WTC11 (cell line): Measurements from ENCODE around the gene TAF3. TPM values are rescaled to one million over a fixed set of nuclear protein-coding genes. Genes with fewer than 3 reads are reported as not detected.
A peak's percentile ranks its signal among the peaks of the same experiment; 100 is the strongest.

Experiments
- ATAC-seq: fragments of 200-7000 bp; cut with Tn5 transposase; 2 replicates; pipeline ENCODE4 v1.10.0; 2021; ENCODE audit warnings: mild to moderate bottlenecking, moderate library complexity
- Bru-seq: library from RNA; stranded (reverse); fragments of 400-500 nt; gene quantifications from one replicate; lab custom pipeline; 2021; lab: Mats Ljungman, UMichigan
- CTCF ChIA-PET: fragments of 300-600 bp; sonication (Branson Sonifier 250); formaldehyde crosslinking; loops from one replicate; lab custom pipeline; 2021; ENCODE audit warnings: antibody characterized with exemption; lab: Charles Lee
- POLR2A ChIA-PET: fragments of 350-600 bp; sonication (Branson Sonifier 250); formaldehyde crosslinking; loops from one replicate; lab custom pipeline; 2021; ENCODE audit warnings: antibody characterized with exemption; lab: Charles Lee
- DNase-seq: peaks from one replicate; pipeline ENCODE4 v3.0.0; 2021; ENCODE audit warnings: low spot score
- H3K27ac Mint-ChIP-seq: 2 replicates; pipeline ENCODE4 v1.8.0; 2021; ENCODE audit warnings: mixed read lengths
- H3K27me3 Mint-ChIP-seq: 2 replicates; pipeline ENCODE4 v1.8.0; 2021; ENCODE audit warnings: low read depth, mild to moderate bottlenecking, moderate library complexity, mixed read lengths
- H3K36me3 Mint-ChIP-seq: 2 replicates; pipeline ENCODE4 v1.8.0; 2021; ENCODE audit warnings: mixed read lengths
- H3K4me1 Mint-ChIP-seq: 2 replicates; pipeline ENCODE4 v1.8.0; 2022; ENCODE audit warnings: mixed read lengths
- H3K4me3 Mint-ChIP-seq: 2 replicates; pipeline ENCODE4 v1.8.0; 2021; ENCODE audit warnings: mild to moderate bottlenecking, moderate library complexity, mixed read lengths
- H3K9me3 Mint-ChIP-seq: 2 replicates; pipeline ENCODE4 v1.8.0; 2021; ENCODE audit warnings: mixed read lengths
- AFF4 ChIP-seq: sonication (generic); formaldehyde crosslinking; IDR thresholded peaks from 2 replicates; pipeline ENCODE4 v1.8.1; 2023; ENCODE audit warnings: mild to moderate bottlenecking, missing genetic modification reagents, borderline replicate concordance
- ESRRA ChIP-seq: sonication (generic); formaldehyde crosslinking; IDR thresholded peaks from 2 replicates; pipeline ENCODE4 v1.8.1; 2022; ENCODE audit warnings: mild to moderate bottlenecking, missing genetic modification reagents, borderline replicate concordance
- FOXK1 ChIP-seq: sonication (generic); formaldehyde crosslinking; IDR thresholded peaks from 2 replicates; pipeline ENCODE4 v1.8.0; 2022; ENCODE audit warnings: mild to moderate bottlenecking, moderate library complexity, missing genetic modification reagents
- FOXP1 ChIP-seq: sonication (generic); formaldehyde crosslinking; IDR thresholded peaks from 2 replicates; pipeline ENCODE4 v1.8.0; 2022; ENCODE audit warnings: missing genetic modification reagents, mild to moderate bottlenecking, moderate library complexity, borderline replicate concordance
- IRF2 ChIP-seq: sonication (generic); formaldehyde crosslinking; IDR thresholded peaks from 2 replicates; pipeline ENCODE4 v1.8.0; 2022; ENCODE audit warnings: low read depth, missing genetic modification reagents, borderline replicate concordance
- MXD4 ChIP-seq: fragments of 250-450 bp; sonication (Bioruptor Pico); IDR thresholded peaks from 2 replicates; pipeline ENCODE4 v1.8.0; 2021; ENCODE audit warnings: mild to moderate bottlenecking, moderate library complexity, borderline replicate concordance
- NFATC4 ChIP-seq: fragments of 250-450 bp; sonication (Bioruptor Pico); IDR thresholded peaks from 2 replicates; pipeline ENCODE4 v1.9.0; 2021; ENCODE audit warnings: mild to moderate bottlenecking
- NR1H2 ChIP-seq: sonication (generic); formaldehyde crosslinking; IDR thresholded peaks from 2 replicates; pipeline ENCODE4 v1.9.0; 2021; ENCODE audit warnings: mild to moderate bottlenecking, moderate library complexity, missing genetic modification reagents
- NR2C2 ChIP-seq: sonication (generic); formaldehyde crosslinking; IDR thresholded peaks from 2 replicates; pipeline ENCODE4 v1.8.0; 2022; ENCODE audit warnings: mild to moderate bottlenecking, missing genetic modification reagents
- SMAD4 ChIP-seq: sonication (generic); formaldehyde crosslinking; IDR thresholded peaks from 2 replicates; pipeline ENCODE4 v1.8.0; 2022; ENCODE audit warnings: mild to moderate bottlenecking, missing genetic modification reagents
- ZNF219 ChIP-seq: sonication (generic); formaldehyde crosslinking; IDR thresholded peaks from 2 replicates; pipeline ENCODE4 v1.8.0; 2023; ENCODE audit warnings: missing genetic modification reagents, mild to moderate bottlenecking, borderline replicate concordance
- ZNF232 ChIP-seq: sonication (generic); formaldehyde crosslinking; IDR thresholded peaks from 2 replicates; pipeline ENCODE4 v1.8.0; 2022; ENCODE audit warnings: mild to moderate bottlenecking, missing genetic modification reagents
- ZNF317 ChIP-seq: sonication (generic); formaldehyde crosslinking; IDR thresholded peaks from 2 replicates; pipeline ENCODE4 v1.8.1; 2023; ENCODE audit warnings: low read depth, mild to moderate bottlenecking, moderate library complexity, missing genetic modification reagents, borderline replicate concordance
- ZNF425 ChIP-seq: fragments of 250-450 bp; sonication (Bioruptor Pico); conservative IDR thresholded peaks from 2 replicates; pipeline ENCODE4 v1.9.0; 2021; ENCODE audit warnings: mild to moderate bottlenecking
- long read RNA-seq, 3 experiments: library from RNA in 1 of 3; library from capped mRNA in 1 of 3; library from polyadenylated mRNA in 1 of 3; unstranded in 2 of 3; stranded (forward) in 1 of 3; transcript quantifications; one replicate each; pipeline ENCODE4 v2.0.0, GENCODE V29; 2021
- total RNA-seq: library from RNA; stranded (reverse); gene quantifications from 3 replicates; pipeline ENCODE4 v1.2.3, GENCODE V29; 2021
- TF ChIP-seq, protein P1 (sequence below): fragments of 250-450 bp; sonication (Bioruptor Pico); IDR thresholded peaks from 2 replicates; pipeline ENCODE4 v1.8.0; 2021; ENCODE audit warnings: mild to moderate bottlenecking
- TF ChIP-seq, protein P2 (sequence below): fragments of 250-450 bp; sonication (Bioruptor Pico); IDR thresholded peaks from 2 replicates; pipeline ENCODE4 v1.9.0; 2021; ENCODE audit warnings: mild to moderate bottlenecking, borderline replicate concordance
- TF ChIP-seq, protein P3 (sequence below): sonication (generic); formaldehyde crosslinking; IDR thresholded peaks from 2 replicates; pipeline ENCODE4 v1.8.1; 2022; ENCODE audit warnings: low read depth, missing genetic modification reagents, borderline replicate concordance

Gene TAF3, protein sequence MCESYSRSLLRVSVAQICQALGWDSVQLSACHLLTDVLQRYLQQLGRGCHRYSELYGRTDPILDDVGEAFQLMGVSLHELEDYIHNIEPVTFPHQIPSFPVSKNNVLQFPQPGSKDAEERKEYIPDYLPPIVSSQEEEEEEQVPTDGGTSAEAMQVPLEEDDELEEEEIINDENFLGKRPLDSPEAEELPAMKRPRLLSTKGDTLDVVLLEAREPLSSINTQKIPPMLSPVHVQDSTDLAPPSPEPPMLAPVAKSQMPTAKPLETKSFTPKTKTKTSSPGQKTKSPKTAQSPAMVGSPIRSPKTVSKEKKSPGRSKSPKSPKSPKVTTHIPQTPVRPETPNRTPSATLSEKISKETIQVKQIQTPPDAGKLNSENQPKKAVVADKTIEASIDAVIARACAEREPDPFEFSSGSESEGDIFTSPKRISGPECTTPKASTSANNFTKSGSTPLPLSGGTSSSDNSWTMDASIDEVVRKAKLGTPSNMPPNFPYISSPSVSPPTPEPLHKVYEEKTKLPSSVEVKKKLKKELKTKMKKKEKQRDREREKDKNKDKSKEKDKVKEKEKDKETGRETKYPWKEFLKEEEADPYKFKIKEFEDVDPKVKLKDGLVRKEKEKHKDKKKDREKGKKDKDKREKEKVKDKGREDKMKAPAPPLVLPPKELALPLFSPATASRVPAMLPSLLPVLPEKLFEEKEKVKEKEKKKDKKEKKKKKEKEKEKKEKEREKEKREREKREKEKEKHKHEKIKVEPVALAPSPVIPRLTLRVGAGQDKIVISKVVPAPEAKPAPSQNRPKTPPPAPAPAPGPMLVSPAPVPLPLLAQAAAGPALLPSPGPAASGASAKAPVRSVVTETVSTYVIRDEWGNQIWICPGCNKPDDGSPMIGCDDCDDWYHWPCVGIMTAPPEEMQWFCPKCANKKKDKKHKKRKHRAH
- total RNA-seq (8.0 to 8.9 TPM (median 8.1 TPM) in 3 replicates), Bru-seq, nascent RNA (percentile 68 among the genes with signal in this experiment)
- long read RNA-seq, experiment 1, full-length matches to known transcripts: 15 of 29 reads
- long read RNA-seq, experiment 1, partial matches to known transcripts: 5 of 29 reads
- long read RNA-seq, experiment 1, other reads (novel, unspliced or antisense): 9 of 29 reads
- long read RNA-seq, experiment 2, full-length matches to known transcripts: 1 of 13 reads
- long read RNA-seq, experiment 2, partial matches to known transcripts: 6 of 13 reads
- long read RNA-seq, experiment 2, other reads (novel, unspliced or antisense): 6 of 13 reads
- long read RNA-seq, experiment 3, partial matches to known transcripts: 6 of 9 reads
- long read RNA-seq, experiment 3, other reads (novel, unspliced or antisense): 3 of 9 reads

GRCh38 chr10:7818295-7819120 lies at the start of gene TAF3:
TAF3 (plus strand) TSS chr10:7818505; CDS start chr10:7818710, 205 bp downstream.
- no peaks in the 10 kb centered on the region for H3K36me3 Mint-ChIP-seq
- peak within 1 kb of the TSS; percentile 97 for H3K4me3 Mint-ChIP-seq
- H3K4me1 Mint-ChIP-seq: peaks cover 20% of the 10 kb centered on the region
- POLR2A ChIA-PET: interaction anchor here (0.7 to 1.8 kb wide), 7 partner anchors 9 to 407 kb away, joined by 3 to 15 read pairs (median 3); partner anchors contain the start of genes ATP5F1C and KIN
- ATAC-seq (peak; percentile 85), DNase-seq (peak; percentile 96)
- H3K27ac Mint-ChIP-seq: peak within 1 kb of the TSS; percentile 94
- H3K27me3 Mint-ChIP-seq: peaks cover 6% of the 10 kb centered on the region; the same call in 1 of the 2 replicates
- CTCF ChIA-PET: interaction anchor here (1.0 to 1.9 kb wide), 7 partner anchors 10 to 293 kb away, joined by 3 to 9 read pairs (median 6); partner anchors contain the start of genes ATP5F1C and KIN
- H3K9me3 Mint-ChIP-seq: no peaks in the 10 kb centered on the region
- TF ChIP-seq IRF2 (CRISPR knock-in tag) (no peak), NR1H2 (CRISPR knock-in tag) (no peak), ZNF317 (CRISPR knock-in tag) (no peak), ZNF232 (CRISPR knock-in tag) (0 out of 2 replicates have a peak, but pooled peaks have one; percentile 86), ESRRA (no peak), ZNF425 (CRISPR knock-in tag) (no peak), FOXP1 (peak; percentile 55), ZNF219 (CRISPR knock-in tag) (no peak), AFF4 (CRISPR knock-in tag) (peak; percentile 83; the same call in 1 of the 2 replicates), NFATC4 (CRISPR knock-in tag) (no peak), FOXK1 (CRISPR knock-in tag) (peak; percentile 51; the same call in 1 of the 2 replicates), SMAD4 (CRISPR knock-in tag) (no peak), NR2C2 (no peak), MXD4 (CRISPR knock-in tag) (no peak)
- TF ChIP-seq, protein P1, sequence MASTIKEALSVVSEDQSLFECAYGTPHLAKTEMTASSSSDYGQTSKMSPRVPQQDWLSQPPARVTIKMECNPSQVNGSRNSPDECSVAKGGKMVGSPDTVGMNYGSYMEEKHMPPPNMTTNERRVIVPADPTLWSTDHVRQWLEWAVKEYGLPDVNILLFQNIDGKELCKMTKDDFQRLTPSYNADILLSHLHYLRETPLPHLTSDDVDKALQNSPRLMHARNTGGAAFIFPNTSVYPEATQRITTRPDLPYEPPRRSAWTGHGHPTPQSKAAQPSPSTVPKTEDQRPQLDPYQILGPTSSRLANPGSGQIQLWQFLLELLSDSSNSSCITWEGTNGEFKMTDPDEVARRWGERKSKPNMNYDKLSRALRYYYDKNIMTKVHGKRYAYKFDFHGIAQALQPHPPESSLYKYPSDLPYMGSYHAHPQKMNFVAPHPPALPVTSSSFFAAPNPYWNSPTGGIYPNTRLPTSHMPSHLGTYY (CRISPR knock-in tag): no peak
- TF ChIP-seq, protein P2, sequence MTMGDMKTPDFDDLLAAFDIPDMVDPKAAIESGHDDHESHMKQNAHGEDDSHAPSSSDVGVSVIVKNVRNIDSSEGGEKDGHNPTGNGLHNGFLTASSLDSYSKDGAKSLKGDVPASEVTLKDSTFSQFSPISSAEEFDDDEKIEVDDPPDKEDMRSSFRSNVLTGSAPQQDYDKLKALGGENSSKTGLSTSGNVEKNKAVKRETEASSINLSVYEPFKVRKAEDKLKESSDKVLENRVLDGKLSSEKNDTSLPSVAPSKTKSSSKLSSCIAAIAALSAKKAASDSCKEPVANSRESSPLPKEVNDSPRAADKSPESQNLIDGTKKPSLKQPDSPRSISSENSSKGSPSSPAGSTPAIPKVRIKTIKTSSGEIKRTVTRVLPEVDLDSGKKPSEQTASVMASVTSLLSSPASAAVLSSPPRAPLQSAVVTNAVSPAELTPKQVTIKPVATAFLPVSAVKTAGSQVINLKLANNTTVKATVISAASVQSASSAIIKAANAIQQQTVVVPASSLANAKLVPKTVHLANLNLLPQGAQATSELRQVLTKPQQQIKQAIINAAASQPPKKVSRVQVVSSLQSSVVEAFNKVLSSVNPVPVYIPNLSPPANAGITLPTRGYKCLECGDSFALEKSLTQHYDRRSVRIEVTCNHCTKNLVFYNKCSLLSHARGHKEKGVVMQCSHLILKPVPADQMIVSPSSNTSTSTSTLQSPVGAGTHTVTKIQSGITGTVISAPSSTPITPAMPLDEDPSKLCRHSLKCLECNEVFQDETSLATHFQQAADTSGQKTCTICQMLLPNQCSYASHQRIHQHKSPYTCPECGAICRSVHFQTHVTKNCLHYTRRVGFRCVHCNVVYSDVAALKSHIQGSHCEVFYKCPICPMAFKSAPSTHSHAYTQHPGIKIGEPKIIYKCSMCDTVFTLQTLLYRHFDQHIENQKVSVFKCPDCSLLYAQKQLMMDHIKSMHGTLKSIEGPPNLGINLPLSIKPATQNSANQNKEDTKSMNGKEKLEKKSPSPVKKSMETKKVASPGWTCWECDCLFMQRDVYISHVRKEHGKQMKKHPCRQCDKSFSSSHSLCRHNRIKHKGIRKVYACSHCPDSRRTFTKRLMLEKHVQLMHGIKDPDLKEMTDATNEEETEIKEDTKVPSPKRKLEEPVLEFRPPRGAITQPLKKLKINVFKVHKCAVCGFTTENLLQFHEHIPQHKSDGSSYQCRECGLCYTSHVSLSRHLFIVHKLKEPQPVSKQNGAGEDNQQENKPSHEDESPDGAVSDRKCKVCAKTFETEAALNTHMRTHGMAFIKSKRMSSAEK: no peak
- TF ChIP-seq, protein P3, sequence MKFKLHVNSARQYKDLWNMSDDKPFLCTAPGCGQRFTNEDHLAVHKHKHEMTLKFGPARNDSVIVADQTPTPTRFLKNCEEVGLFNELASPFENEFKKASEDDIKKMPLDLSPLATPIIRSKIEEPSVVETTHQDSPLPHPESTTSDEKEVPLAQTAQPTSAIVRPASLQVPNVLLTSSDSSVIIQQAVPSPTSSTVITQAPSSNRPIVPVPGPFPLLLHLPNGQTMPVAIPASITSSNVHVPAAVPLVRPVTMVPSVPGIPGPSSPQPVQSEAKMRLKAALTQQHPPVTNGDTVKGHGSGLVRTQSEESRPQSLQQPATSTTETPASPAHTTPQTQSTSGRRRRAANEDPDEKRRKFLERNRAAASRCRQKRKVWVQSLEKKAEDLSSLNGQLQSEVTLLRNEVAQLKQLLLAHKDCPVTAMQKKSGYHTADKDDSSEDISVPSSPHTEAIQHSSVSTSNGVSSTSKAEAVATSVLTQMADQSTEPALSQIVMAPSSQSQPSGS (CRISPR knock-in tag): no peak
